Stimulated activated CD8-positive, alpha-beta memory T cell treated with anti-CD3 and anti-CD28 coated beads, Interleukin-4, amount 100 ng/mL, for 1 hour (primary cell): ENCODE data around the gene TMEM270.
"Not testable (repeated sequence)": the region's sequence is repeated elsewhere in the genome, so short reads cannot be mapped to it uniquely, and the experiment has no call there.

Experiments
- DNase-seq, 2 donors: peaks; one replicate each; pipeline ENCODE4 v3.0.0-alpha.2; 2020; ENCODE audit warnings: low read depth in 2 of 2, low spot score in 1 of 2

TMEM270 gene, protein sequence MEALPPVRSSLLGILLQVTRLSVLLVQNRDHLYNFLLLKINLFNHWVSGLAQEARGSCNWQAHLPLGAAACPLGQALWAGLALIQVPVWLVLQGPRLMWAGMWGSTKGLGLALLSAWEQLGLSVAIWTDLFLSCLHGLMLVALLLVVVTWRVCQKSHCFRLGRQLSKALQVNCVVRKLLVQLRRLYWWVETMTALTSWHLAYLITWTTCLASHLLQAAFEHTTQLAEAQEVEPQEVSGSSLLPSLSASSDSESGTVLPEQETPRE

GRCh38 chr7:73860859-73861258 lies at the start of gene TMEM270:
Gene TMEM270 (plus strand): TSS chr7:73861159. CDS start chr7:73861195, 36 bp downstream.
- no peak for DNase-seq

GRCh38 chr7:73811760-73812168 lies 49.2 kb upstream of the TMEM270 start:
- DNase-seq = peak; percentile 9 to 27

GRCh38 chr7:73812996-73813395 lies 48.0 kb upstream of the TMEM270 start:
- DNase-seq = no peak

- no peak for DNase-seq
Observed at GRCh38 chr7:73815436-73815835, 45.5 kb upstream of the TMEM270 start.

DNA sequence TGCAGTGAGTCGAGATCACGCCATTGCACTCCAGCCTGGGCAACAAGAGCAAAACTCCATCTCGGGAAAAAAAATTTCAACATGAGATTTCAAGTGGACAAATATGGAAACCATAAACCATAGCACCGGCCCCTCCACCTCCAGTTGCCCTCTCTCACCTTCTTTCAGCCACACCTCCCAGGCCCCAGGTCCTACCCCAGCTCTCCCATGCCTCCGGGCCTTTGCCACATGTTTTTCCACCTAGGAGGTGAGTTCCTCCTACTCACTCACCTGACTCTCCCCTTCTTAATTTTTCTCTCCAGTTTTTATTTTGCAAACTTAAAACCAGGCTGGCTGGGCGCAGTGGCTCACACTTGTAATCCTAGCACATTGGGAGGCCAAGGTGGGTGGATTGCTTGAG lies 43.8 kb upstream of the TMEM270 start:
- no peak for DNase-seq

- DNase-seq = no peak
Observed at GRCh38 chr7:73820013-73820412, 40.9 kb upstream of the TMEM270 start.

GRCh38 chr7:73821597-73822285 lies 39.2 kb upstream of the TMEM270 start:
- DNase-seq = not testable (repeated sequence)

DNA sequence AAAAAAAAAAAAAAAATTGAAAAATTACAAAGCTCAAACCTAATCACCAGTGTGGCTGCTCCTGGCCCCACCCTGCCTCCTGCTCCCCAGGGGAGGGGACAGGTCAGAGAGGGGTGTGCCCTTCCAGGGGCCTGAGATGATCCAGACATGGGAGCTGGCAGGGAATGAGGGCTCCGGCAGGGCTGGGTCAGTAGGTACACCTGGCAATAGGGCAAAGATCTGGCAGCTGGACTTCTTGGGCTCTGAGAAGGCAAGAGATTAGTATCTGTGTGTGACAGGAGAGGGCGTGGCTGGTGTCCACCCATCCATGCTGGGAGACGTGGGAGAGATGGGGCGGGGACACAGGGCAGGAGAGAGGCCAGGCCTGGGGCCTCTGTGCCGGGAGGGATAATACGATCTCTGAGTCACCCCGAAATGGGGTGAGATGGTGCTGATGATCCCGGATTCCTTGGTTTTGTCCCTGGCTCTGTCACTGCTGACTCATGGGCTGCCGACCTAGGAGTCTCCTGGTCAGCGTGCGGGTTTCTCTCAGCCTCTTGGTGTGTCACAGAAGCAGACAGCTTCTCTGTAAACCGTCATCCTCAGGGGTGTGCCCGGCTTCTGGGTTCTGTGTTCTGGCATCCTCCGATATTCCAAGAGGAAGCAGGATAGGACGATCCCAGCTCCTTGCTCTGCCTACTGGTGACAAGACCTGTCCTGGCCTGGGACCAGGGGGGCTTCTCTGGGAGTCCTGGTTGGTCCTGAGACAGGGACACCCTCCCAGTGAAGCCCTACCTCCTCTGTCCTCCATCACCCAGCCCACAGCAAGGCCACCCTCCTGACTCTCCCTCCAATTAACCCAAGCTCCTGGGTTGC lies 38.4 kb upstream of the TMEM270 start:
- no peak for DNase-seq

- no peak for DNase-seq
Observed at GRCh38 chr7:73823257-73823656, 37.7 kb upstream of the TMEM270 start.

DNA sequence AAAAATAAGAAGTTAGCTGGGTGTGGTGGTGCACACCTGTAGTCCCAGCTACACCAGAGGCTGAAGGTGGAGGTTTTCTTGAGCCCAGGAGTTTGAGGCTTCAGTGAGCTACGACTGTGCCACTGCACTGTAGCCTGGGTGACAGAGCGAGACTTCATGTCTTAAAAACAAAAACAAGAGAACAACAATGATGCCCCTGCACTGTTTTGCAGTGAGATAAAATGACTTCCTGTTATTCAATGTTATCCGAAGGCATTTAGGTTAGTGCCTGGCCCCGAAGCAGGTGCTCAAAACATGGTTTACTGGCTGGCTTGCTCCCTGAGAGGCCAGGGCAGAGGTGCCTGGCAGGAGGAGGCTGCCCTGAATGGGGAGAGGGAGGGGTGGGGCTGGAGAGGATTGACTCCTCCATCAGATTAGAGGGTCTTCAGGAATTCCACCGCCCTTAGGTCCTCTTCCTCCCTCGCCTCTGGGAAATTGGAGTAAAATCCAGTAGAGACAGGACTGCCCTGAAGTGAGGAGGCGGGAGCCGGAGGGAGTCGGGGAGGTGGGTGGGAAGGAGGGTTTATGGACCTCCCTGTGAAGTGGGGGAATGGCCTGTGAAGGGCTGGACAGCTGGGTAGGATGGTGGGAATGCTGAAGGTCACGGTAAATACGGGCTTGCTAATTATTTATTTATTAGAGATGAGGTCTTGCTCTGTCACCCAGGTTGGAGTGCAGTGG lies 36.9 kb upstream of the TMEM270 start:
- DNase-seq = no peak

- DNase-seq = no peak
Observed at GRCh38 chr7:73824986-73825385, 36.0 kb upstream of the TMEM270 start.

GRCh38 chr7:73827567-73828106 lies 33.3 kb upstream of the TMEM270 start:
- no peak for DNase-seq

- no peak for DNase-seq
Observed at GRCh38 chr7:73828107-73828803, 32.7 kb upstream of the TMEM270 start.

DNA sequence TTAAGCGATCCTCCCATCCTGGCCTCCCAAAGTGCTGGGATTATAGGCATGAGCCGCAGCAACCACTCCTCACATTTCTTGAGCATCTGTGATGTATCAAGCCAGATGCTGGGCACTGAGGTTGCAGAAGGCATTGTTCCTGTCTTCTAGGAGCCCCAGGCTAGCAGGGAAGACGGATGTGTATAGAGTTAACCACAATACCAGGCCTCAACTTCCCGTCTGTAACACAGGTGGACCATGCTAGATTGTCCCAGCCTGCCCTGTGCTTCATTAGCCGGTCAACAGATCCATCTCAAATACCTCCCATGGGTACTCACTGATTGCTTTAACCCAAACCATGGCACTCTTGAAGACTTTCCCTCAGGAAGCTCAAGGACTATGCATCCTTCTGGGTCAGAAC lies 32.0 kb upstream of the TMEM270 start:
- no peak for DNase-seq

- no peak for DNase-seq
Observed at GRCh38 chr7:73829505-73829904, 31.5 kb upstream of the TMEM270 start.

GRCh38 chr7:73829921-73830680 lies 30.9 kb upstream of the TMEM270 start:
- no peak for DNase-seq

DNA sequence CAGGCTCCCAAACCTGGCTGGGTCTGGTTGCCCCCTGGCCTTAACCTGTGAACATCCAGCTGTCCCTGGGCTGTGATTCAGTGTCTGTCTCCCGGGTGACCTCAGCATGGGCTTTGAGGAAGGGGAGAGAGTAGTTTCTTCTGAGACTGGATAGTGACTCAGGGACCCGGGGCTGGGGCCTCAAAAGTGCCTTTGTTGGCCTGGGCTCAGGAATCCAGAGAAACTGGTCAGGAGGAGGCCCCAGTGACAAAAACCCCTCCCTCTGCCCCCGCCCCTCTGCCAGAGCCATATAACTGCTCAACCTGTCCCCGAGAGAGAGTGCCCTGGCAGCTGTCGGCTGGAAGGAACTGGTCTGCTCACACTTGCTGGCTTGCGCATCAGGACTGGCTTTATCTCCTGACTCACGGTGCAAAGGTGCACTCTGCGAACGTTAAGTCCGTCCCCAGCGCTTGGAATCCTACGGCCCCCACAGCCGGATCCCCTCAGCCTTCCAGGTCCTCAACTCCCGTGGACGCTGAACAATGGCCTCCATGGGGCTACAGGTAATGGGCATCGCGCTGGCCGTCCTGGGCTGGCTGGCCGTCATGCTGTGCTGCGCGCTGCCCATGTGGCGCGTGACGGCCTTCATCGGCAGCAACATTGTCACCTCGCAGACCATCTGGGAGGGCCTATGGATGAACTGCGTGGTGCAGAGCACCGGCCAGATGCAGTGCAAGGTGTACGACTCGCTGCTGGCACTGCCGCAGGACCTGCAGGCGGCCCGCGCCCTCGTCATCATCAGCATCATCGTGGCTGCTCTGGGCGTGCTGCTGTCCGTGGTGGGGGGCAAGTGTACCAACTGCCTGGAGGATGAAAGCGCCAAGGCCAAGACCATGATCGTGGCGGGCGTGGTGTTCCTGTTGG lies 30.0 kb upstream of the TMEM270 start, which contains the start of gene CLDN4:
Gene CLDN4 (plus strand): TSS at position 316 of the 903 bp plus-strand sequence. CDS start 206 bp downstream, at position 522.
- no peak for DNase-seq

- DNase-seq = no peak
Observed at GRCh38 chr7:73831584-73831833, 29.4 kb upstream of the TMEM270 start.
